Neuron (in vitro differentiated cells): ENCODE measurements around the gene DGKQ.

Experiments used
- H2AFZ ChIP-seq: one replicate; pipeline ENCODE4 v1.6.1; 2013; ENCODE audit warnings: low read depth, mild to moderate bottlenecking, inconsistent platforms, low read length, moderate library complexity
- H3K27me3 ChIP-seq: one replicate; pipeline ENCODE4 v1.6.1; 2013; ENCODE audit warnings: low read length; ENCODE audit not compliant: insufficient read depth
- H3K36me3 ChIP-seq: one replicate; pipeline ENCODE4 v1.6.1; 2013; ENCODE audit warnings: low read length; ENCODE audit not compliant: insufficient read depth
- H3K4me1 ChIP-seq: one replicate; pipeline ENCODE4 v1.6.1; 2013; ENCODE audit warnings: low read length; ENCODE audit not compliant: insufficient read depth
- H3K4me3 ChIP-seq: 2 replicates; pipeline ENCODE4 v1.5.1; 2013; ENCODE audit warnings: mild to moderate bottlenecking, low read length, moderate library complexity
- H3K9me3 ChIP-seq: one replicate; pipeline ENCODE4 v1.6.1; 2013; ENCODE audit warnings: low read length

DGKQ gene

DNA sequence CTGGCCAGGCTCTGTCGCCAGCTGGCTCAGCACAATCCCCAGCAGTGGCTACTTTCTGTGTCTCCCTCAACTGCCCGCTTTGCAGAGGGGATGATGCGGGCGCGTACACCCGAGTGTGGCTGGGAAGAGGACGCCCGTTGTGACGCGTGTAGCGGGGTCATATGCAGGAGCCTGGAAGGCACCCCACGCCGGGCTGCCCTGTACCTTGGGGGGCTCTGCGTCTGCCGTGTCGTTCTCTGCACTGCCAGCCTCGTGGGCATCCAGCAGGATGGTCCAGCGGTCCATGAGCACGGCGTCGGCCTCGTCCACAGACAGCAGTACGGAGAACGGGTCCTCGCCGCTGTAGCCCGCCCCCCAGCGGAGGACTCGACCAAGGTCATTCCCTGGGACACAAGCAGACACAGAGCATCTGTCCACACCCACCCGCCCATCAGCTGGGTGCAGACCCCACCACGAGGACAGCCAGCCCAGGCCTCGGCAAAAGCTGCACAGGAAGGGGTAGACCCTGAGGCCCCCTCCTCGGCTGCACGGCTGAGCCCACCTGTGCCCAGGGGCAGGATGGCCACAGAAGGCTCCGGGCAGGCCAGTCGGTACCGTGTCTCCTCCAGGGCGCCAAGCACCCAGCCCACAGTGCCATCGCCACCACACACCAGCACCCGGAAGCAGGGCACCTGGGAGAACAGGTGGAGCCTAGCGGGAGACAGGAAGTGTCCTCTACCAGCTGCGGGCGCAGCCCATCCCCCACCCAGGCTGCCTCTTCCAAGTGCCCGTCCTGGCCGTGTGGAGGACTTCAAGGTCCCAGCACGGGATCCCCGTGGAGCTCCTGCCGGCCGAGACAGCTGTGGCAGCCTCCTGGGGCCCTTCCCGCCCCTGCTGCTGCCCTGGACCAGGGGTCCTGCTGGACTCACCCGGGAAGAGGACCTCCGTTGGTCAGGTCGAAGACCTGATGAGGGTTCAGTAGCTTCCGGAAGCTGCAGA lies 10.8 kb downstream of the DGKQ start:
- no peaks in the 10 kb centered on the region for H3K9me3 ChIP-seq
- no peak overlapping the region for H2AFZ ChIP-seq
- H3K4me3 ChIP-seq, result no peak overlapping the region
- no peaks in the 10 kb centered on the region for H3K27me3 ChIP-seq
- peaks cover 6% of the 10 kb centered on the region for H3K36me3 ChIP-seq
- no peaks in the 10 kb centered on the region for H3K4me1 ChIP-seq

DNA sequence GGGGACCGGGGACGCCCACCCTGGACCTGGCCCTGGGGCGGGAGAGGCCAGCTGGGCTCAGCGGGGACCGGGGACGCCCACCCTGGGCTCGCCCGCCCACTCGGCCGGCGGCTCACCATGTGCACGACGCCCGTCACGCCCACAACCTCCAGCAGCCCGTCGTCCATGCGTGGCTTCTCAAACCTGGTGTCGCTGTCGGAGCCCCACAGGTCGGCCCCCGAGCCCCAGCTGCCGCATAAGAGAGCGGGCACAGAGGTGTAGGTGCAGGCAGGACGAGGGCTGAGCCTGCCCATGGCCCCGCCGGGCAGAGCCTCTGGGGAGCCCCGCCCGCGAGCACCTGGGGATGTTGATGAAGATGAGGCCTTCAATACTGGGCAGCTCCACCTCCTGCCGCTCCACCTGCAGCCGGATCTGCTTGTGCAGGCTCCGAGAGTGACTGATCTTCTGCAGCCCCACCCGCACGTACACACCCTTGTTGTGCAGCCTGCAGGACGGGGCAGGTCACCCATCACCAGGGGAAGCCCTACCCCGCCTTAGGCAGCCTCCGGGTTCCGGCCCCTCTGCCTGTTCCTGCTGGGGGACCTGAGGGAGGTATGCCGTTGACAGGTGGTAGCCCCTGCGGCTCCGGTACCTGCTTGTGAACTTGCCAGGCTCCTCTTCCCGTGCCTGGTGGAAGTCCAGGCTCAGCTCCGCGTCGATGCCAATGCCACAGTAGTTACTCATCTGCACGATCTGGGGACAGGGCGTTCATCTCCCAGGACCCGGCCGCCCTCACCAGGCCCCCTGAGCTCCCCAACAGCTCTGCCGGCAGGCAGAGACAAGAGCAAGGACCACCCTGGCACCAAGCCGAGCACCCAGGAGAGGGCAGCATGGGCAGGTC lies 11.8 kb downstream of the DGKQ start:
- Histone ChIP-seq H2AFZ (no peak overlapping the region), H3K27me3 (no peaks in the 10 kb centered on the region), H3K9me3 (no peaks in the 10 kb centered on the region), H3K4me1 (no peaks in the 10 kb centered on the region), H3K36me3 (peaks cover 6% of the 10 kb centered on the region), H3K4me3 (no peak overlapping the region)

DNA sequence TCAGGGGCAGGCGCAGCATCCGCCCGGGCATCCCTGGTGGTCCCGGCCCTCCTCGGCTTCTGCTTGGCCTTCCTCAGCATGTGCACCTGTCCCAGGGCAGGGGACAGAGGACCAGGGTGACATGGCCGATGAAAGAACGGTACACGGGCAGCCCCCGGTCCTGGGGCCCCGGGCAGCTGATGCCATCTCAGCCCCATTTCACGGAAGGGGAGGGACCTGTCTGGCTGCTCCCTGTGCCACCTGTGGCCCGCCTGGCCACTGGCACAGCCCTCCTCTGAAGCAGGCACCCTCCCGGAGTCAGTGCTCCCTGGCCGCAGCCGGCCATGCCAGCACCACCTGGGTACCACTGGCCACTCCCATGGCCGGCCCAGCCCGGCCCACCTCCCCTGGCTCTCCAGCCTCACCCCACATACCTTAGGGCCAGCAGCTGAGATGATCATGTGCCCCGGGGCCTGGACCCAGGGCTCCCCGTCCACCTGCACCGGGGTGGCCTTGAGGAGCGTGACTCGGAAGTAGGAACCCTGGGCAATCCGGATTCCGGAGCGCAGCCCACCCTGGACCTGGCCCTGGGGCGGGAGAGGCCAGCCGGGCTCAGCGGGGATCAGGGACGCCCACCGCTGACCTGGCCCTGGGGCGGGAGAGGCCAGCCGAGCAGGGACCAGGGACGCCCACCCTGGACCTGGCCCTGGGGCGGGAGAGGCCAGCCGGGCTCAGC lies 12.6 kb downstream of the DGKQ start:
- no peak overlapping the region for H2AFZ ChIP-seq
- H3K9me3 ChIP-seq, result no peaks in the 10 kb centered on the region
- peaks cover 6% of the 10 kb centered on the region for H3K36me3 ChIP-seq
- no peaks in the 10 kb centered on the region for H3K27me3 ChIP-seq
- H3K4me1 ChIP-seq, result no peaks in the 10 kb centered on the region
- H3K4me3 ChIP-seq, result no peak overlapping the region

DNA sequence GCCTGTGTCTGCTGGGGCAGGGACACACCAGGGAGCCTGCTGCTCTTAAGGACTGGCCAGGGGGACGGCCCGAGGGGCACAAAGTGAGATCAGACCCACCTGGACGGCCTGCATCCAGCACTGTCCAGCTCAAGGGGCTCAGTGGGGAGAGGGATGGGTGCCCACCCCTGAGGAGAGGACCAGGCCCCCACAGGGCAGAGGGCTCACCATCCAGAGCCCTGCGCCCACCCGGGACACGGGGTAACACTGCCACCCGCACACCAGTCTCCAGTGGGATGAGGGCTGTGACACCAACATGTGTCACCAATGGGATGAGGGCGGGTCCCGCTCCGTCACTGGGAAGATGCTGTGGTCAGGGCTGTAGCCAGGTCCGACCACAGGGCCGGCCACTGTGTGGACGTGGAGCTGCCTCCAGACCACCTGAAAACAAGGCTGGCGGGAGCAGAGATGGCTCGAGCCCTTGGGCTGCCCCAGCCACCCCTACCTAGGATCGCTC lies 13.2 kb downstream of the DGKQ start:
- Histone ChIP-seq H3K27me3 (no peaks in the 10 kb centered on the region), H3K4me3 (no peak overlapping the region), H3K4me1 (no peaks in the 10 kb centered on the region), H3K36me3 (peaks cover 11% of the 10 kb centered on the region), H2AFZ (no peak overlapping the region), H3K9me3 (no peaks in the 10 kb centered on the region)

GRCh38 chr4:959338-960139 lies 13.8 kb downstream of the DGKQ start:
- Histone ChIP-seq H2AFZ (no peak overlapping the region), H3K36me3 (peaks cover 11% of the 10 kb centered on the region), H3K4me3 (no peak overlapping the region), H3K27me3 (no peaks in the 10 kb centered on the region), H3K4me1 (no peaks in the 10 kb centered on the region), H3K9me3 (no peaks in the 10 kb centered on the region)

- no peak overlapping the region for H3K4me3 ChIP-seq
- H3K27me3 ChIP-seq, result no peaks in the 10 kb centered on the region
- peaks cover 8% of the 10 kb centered on the region for H3K36me3 ChIP-seq
- no peak overlapping the region for H2AFZ ChIP-seq
- no peaks in the 10 kb centered on the region for H3K4me1 ChIP-seq
- no peaks in the 10 kb centered on the region for H3K9me3 ChIP-seq
Measured at GRCh38 chr4:958696-959337, 14.6 kb downstream of the DGKQ start.

GRCh38 chr4:958314-958665 lies 15.1 kb downstream of the DGKQ start:
- peaks cover 7% of the 10 kb centered on the region for H3K36me3 ChIP-seq
- H2AFZ ChIP-seq, result no peak overlapping the region
- H3K4me3 ChIP-seq, result no peak overlapping the region
- no peaks in the 10 kb centered on the region for H3K4me1 ChIP-seq
- no peaks in the 10 kb centered on the region for H3K9me3 ChIP-seq
- no peaks in the 10 kb centered on the region for H3K27me3 ChIP-seq

GRCh38 chr4:957581-958313 lies 15.6 kb downstream of the DGKQ start:
- Histone ChIP-seq H3K4me1 (no peaks in the 10 kb centered on the region), H3K9me3 (no peaks in the 10 kb centered on the region), H3K36me3 (peaks cover 7% of the 10 kb centered on the region), H3K4me3 (no peak overlapping the region), H3K27me3 (no peaks in the 10 kb centered on the region), H2AFZ (no peak overlapping the region)

DNA sequence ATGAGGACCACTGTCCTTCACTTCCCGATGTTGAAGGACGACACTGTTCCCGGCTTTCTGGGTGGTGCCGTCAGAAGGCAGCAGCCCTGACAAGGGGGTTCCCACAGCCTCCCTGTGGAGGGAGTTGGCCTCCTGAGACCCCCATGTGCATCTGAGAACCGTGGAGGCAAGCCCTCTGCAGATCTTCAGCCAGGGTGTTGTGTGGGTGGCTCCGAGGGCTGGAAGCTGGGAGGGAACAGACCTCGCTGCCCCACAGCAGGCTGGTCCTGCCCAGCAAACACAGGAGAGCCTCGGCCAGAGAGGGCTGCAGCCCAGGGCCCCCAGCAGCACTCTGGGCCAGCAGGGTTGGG lies 16.2 kb downstream of the DGKQ start:
- Histone ChIP-seq H3K36me3 (peaks cover 7% of the 10 kb centered on the region), H3K9me3 (no peaks in the 10 kb centered on the region), H3K27me3 (no peaks in the 10 kb centered on the region), H2AFZ (no peak overlapping the region), H3K4me3 (no peak overlapping the region), H3K4me1 (no peaks in the 10 kb centered on the region)

DNA sequence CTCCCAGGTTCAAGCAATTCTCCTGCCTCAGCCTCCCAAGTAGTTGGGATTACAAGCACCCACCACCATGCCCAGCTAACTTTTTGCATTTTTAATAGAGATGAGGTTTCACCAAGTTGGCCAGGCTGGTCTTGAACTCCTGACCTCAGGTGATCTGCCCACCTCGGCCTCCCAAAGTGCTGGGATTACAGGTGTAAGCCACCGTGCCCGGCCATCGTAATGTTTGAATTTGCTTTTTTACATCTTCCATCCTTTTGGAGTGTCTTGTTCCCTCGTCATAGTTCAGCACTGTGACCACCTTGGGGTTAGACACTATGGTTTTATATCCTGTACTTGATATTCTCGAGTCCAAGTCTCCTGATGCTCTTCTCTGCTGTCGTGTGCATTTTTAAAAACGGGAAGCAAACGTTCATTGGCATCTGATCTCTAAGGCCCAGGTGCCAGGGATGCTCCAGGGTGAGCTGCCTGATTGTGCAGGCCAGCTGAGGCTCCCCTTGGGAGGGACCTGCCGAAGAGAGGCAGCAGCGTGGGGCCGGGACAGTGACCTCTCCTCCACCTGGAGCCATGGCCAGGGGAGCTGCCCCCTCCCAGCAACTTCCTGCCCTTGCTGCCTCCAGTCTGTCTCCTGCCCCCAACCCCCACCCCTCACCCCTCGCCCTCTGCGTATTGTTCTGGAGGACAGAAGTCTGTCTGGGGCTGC lies 16.7 kb downstream of the DGKQ start:
- no peaks in the 10 kb centered on the region for H3K27me3 ChIP-seq
- H3K36me3 ChIP-seq, result peaks cover 7% of the 10 kb centered on the region
- H3K4me1 ChIP-seq, result no peaks in the 10 kb centered on the region
- no peaks in the 10 kb centered on the region for H3K9me3 ChIP-seq
- H2AFZ ChIP-seq, result no peak overlapping the region
- no peak overlapping the region for H3K4me3 ChIP-seq

DNA sequence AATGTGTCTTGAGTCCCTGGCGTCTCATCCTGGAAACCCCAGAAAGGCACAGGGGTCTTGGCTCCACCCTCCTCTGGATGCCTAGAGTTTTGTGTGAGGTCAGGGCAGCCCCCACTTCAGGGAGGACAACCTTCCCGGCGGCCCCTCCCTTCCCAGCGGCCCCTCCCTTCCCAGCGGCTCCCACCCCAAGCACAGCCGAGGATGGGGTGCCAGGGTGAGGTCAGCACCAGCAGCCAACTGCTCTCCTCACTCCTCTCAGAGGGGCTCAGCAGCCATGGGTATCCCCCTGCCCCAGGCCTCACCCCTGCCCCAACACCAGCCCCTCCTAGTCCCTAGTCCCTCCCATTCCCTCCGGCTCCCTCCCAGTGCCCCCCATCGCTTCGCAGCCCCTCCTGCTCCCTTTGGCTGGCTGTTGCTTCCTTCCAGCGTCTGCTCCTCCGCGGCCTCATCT lies 17.4 kb downstream of the DGKQ start:
- Histone ChIP-seq H3K27me3 (no peaks in the 10 kb centered on the region), H3K36me3 (peaks cover 7% of the 10 kb centered on the region), H3K4me3 (no peak overlapping the region), H3K9me3 (no peaks in the 10 kb centered on the region), H2AFZ (no peak overlapping the region), H3K4me1 (no peaks in the 10 kb centered on the region)
